ENCODE data around the gene RNF181. TPM values are rescaled to one million over a fixed set of nuclear protein-coding genes. Genes with fewer than 3 reads are reported as not detected.

The RNF181 gene
- total and polyA plus RNA-seq, 2 donors (not counting 3 experiments of a cell fraction or from before 2014, with no cell fraction given), result 142 to 629 TPM

DNA sequence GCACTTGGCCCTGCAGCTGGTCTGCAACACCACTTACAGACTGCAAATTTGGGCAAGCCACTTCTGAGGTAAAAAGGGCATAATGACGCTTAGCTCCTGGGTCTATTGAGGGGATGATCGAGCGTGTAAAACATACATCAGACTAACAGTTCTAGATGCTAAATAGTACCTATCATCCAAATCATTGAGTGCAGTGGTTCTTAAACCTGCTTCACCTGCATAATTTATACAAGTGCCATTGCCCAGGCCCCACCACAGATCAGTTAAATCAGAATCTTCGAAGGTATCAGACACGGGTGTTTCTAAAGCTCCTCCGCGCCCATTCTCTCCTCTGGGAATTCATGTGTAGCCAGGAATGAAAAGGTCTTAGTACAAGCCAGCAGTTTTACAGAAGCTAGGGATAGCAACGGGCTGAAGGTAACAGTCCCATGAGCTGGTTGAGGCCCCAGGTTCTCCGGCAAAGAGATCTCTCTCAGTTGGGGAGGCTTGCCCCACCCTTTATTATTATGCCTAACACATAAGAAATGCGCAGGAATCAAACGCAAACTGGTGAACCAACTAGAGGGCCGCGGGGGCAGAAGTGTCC, 737 bp upstream of the RNF181 start:
- peak overlapping the region; percentile 70 for H3K4me2 ChIP-seq (ENCODE audit: insufficient read depth, low read length)
- no peak for FAIRE-seq
- H3K36me3 ChIP-seq (ENCODE audit: control insufficient read depth in 2 of 2, extremely low read depth in 1 of 2, insufficient read depth in 2 of 2, low read length in 2 of 2), result peaks cover 0 to 35% of the 10 kb centered on the region in 2 experiments
- peaks cover 28% of the 10 kb centered on the region for H3K79me2 ChIP-seq (ENCODE audit: control insufficient read depth, insufficient read depth, low read length)
- no peaks in the 10 kb centered on the region for H3K9me1 ChIP-seq (replicated peaks; ENCODE audit: control insufficient read depth, extremely low read depth, insufficient read depth, low read length)
- dilution Hi-C loops (cut with MboI; ENCODE audit: extremely low pct_ligation_motif_present, low sequenced_read_pairs), result no loop called here
- peak overlapping the region; percentile 18 to 62 (median 42) for H3K4me3 ChIP-seq (replicated peaks in 1 of 3; ENCODE audit: insufficient read depth in 1 of 3, low read depth in 1 of 3, low read length in 3 of 3)
- H3K9ac ChIP-seq (replicated peaks; ENCODE audit: extremely low read depth, insufficient read depth, low read length), result peak overlapping the region; percentile 77
- no peaks in the 10 kb centered on the region for H4K20me1 ChIP-seq (replicated peaks; ENCODE audit: control insufficient read depth, extremely low read depth, insufficient read depth, low read length)
- H3K9me3 ChIP-seq (replicated peaks; ENCODE audit: control insufficient read depth, insufficient read depth, low read length), result no peaks in the 10 kb centered on the region
- TF ChIP-seq EZH2 (IDR thresholded peaks at IDR 0.05; ENCODE audit: borderline replicate concordance, low read depth, low read length, severe bottlenecking) (no peak), MYC (IDR thresholded peaks at IDR 0.05; ENCODE audit: low read depth, low read length) (no peak), JUN (IDR thresholded peaks at IDR 0.05; ENCODE audit: borderline replicate concordance, insufficient read depth, insufficient read length, low read depth) (no peak), POLR2A (IDR thresholded peaks at IDR 0.05; ENCODE audit: low read depth, low read length) (no peak), GATA2 (IDR thresholded peaks at IDR 0.05; ENCODE audit: insufficient read depth, insufficient read length, low read depth, low read length) (no peak), FOS (IDR thresholded peaks at IDR 0.05; ENCODE audit: borderline replicate concordance, insufficient read depth, low read length) (no peak), POLR2AphosphoS5 (IDR thresholded peaks at IDR 0.05; ENCODE audit: insufficient read depth, low read depth, low read length) (no peak)
- TF ChIP-seq, protein P1, sequence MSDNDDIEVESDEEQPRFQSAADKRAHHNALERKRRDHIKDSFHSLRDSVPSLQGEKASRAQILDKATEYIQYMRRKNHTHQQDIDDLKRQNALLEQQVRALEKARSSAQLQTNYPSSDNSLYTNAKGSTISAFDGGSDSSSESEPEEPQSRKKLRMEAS (IDR thresholded peaks at IDR 0.05; ENCODE audit: insufficient read depth, insufficient read length), result no peak
- TF ChIP-seq, protein P2, sequence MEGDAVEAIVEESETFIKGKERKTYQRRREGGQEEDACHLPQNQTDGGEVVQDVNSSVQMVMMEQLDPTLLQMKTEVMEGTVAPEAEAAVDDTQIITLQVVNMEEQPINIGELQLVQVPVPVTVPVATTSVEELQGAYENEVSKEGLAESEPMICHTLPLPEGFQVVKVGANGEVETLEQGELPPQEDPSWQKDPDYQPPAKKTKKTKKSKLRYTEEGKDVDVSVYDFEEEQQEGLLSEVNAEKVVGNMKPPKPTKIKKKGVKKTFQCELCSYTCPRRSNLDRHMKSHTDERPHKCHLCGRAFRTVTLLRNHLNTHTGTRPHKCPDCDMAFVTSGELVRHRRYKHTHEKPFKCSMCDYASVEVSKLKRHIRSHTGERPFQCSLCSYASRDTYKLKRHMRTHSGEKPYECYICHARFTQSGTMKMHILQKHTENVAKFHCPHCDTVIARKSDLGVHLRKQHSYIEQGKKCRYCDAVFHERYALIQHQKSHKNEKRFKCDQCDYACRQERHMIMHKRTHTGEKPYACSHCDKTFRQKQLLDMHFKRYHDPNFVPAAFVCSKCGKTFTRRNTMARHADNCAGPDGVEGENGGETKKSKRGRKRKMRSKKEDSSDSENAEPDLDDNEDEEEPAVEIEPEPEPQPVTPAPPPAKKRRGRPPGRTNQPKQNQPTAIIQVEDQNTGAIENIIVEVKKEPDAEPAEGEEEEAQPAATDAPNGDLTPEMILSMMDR (IDR thresholded peaks at IDR 0.05; ENCODE audit: extremely low read depth in 1 of 2, insufficient read depth in 1 of 2, low read depth in 1 of 2, low read length in 2 of 2), result no peak
- H2AFZ ChIP-seq (ENCODE audit: low read depth, low read length), result peak overlapping the region; percentile 30
- H3K4me1 ChIP-seq (ENCODE audit: control insufficient read depth, extremely low read depth, insufficient read depth, low read length), result peaks cover 30% of the 10 kb centered on the region
- DNase-seq (ENCODE audit: low read depth, low spot score), result no peak
- ChIA-PET POLR2A (interaction anchor here (0.6 to 1.8 kb wide), 4 partner anchors 7 to 83 kb away, joined by 3 to 8 read pairs (median 4); partner anchors contain the start of gene MAT2A), CTCF (interaction anchor here (0.6 to 1.9 kb wide), 10 partner anchors 7 to 240 kb away, joined by 3 to 7 read pairs (median 4); partner anchors contain the start of genes C2orf68, ELMOD3, RETSAT and VAMP8)
- intact Hi-C loops (cut with micrococcal nuclease), result loop anchor here (1.0 kb wide), 2 partner anchors 10 to 42 kb away; no protein-coding TSS in a partner anchor
- H3K27me3 ChIP-seq (ENCODE audit: control insufficient read depth in 2 of 2, insufficient read depth in 2 of 2, low read length in 2 of 2), result no peaks in the 10 kb centered on the region
- peak overlapping the region; percentile 67 for H3K27ac ChIP-seq (ENCODE audit: insufficient read depth, low read depth, low read length)
- BruUV-seq (replicated peaks), result TSS peak; percentile 87

Data from endothelial cell of umbilical vein (primary cell).